GM20000 (cell line): ENCODE data around the gene BOLA3.
A peak's percentile ranks its signal among the peaks of the same experiment; 100 is the strongest.

Source experiments
- DNase-seq: peaks from one replicate; pipeline ENCODE4 v3.0.0; 2012; ENCODE audit warnings: low spot score
- TF ChIP-seq, protein P1 (sequence below): IDR thresholded peaks from 2 replicates; pipeline ENCODE4 v1.5.1; 2012; ENCODE audit warnings: mild to moderate bottlenecking, control low read depth; ENCODE audit errors: extremely low read depth, missing control alignments

The BOLA3 gene

DNA sequence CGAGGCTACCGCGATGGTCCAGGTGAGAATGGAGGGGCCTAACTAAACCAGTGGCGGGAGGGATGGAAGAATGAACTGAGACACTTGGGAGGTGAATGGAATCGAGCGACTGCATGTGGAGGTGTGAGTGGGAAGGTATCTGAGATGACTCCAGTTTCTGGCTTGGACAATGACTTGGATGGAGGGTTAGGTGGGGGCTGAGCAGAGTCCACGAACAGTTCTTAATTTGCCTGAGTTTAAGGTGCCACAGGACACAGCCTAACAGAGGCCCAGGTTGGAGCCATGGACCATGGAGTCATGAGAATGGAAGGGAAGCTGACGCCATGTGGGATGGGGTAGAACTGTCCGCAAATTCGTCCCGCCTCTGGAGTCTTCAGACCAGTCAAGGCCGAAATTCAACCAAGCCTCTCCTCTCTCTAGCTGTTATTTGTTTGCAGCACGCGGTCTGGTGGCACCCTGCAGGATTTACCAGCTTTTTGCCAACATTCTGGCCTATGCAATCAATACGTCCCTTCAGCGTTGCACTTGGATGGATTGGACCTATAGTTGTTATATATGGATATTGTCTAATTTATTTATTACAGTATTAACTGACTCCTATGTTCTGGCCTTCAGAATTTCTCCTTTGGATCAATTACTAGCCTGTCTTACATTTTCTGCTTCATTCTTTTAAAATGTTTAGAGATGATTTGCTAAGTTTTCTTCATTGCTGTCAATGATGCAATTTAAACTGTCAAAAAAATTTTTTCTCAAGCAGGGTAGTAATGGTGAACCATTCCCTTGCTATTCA is 940 bp upstream of the BOLA3 start:
- no peak for DNase-seq
- TF ChIP-seq, protein P1, sequence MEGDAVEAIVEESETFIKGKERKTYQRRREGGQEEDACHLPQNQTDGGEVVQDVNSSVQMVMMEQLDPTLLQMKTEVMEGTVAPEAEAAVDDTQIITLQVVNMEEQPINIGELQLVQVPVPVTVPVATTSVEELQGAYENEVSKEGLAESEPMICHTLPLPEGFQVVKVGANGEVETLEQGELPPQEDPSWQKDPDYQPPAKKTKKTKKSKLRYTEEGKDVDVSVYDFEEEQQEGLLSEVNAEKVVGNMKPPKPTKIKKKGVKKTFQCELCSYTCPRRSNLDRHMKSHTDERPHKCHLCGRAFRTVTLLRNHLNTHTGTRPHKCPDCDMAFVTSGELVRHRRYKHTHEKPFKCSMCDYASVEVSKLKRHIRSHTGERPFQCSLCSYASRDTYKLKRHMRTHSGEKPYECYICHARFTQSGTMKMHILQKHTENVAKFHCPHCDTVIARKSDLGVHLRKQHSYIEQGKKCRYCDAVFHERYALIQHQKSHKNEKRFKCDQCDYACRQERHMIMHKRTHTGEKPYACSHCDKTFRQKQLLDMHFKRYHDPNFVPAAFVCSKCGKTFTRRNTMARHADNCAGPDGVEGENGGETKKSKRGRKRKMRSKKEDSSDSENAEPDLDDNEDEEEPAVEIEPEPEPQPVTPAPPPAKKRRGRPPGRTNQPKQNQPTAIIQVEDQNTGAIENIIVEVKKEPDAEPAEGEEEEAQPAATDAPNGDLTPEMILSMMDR = no peak

DNA sequence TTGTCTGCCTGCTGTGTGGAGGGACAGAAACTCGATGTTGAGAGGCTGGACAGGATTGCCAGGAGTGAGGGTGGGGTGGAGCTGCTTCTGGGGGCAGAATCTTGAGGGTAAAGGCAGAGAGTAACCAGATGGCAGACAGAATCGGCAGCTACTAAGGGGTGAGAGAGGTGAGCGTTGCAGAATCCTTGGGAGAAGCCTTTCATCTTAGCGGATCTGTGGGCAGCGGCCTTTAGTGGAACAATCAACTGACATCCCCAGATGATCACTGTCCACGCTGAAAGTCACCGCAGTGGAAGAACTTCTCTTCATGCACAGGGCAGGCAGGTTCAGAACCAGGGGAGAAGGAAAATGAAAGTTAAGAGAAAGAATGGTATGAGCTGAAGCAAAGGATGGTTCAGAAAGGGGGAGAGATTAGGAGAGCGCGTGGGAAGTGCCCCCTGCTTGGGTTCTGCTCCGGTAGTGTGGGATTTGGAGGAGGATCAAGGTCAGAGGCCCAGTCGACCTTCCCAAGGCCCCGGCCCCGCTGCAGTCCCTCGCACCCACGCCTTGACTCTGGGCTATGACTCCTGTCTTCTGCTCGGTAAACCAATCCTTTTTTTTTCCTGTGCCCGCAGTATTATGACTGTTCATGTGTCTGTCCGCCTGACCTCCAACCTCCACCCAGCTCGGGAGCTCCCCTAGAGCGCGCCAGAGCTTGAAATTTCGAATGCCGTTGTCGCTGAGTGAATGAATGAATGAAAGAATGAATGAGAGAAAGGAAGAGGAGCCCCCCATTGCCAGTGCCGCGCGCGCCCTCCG is 584 bp downstream of the BOLA3 start:
- TF ChIP-seq, protein P1 = no peak
- peak; percentile 30 for DNase-seq

DNA sequence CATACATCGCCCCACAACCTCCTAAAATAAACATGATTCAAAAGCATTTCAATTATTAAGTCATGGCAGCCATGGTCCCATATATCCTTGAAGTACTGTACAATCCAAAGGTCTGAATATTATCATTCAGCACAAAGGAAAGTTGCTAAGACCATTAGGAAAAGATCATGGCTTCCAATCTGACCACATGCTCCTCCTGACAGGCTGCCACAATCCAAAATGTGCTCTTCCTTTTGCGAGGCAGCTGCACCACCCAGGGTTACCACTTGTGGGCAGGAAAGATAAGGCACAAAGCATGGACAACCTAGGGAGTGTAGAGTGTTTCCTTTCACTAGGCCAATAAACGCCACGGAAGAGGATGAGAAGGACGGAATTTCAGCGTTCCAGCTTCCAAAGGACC is 5.4 kb downstream of the BOLA3 start:
- TF ChIP-seq, protein P1 = no peak
- DNase-seq = no peak

DNA sequence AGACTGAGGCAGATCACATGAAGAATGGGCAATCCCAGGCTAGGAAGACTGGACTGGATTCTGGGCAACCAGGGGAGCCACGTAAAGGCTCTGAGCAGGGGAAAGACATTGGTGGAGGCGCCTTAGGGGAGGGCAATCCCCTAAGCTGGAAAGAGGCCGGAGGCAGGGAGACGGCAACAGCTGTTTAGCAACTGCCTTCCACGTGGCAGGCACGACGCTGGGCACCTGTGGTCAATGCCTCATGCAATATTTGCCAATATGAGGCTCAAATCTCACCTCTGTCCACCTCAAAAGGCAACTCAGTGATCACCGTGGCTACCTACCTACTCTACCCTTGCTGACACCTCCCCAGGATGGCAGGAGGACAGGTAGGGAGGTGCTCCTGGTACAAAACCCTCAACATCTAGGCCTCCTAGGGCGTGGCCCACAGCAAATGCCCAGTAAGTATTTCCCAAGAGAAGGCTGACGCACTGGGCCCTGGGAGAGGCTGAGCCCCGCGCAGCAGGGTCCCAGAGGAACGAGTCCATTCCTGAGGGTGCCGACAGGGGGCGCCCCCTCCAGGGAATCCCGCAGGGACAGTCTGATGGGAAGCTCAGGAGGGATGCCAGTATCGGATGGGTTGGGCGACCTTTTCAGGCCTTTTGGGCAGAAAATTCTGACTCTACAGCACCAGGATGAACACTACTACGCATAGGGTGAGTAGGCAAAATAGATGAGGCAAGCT is 8.9 kb downstream of the BOLA3 start:
- no peak for DNase-seq
- TF ChIP-seq, protein P1 = no peak

DNA sequence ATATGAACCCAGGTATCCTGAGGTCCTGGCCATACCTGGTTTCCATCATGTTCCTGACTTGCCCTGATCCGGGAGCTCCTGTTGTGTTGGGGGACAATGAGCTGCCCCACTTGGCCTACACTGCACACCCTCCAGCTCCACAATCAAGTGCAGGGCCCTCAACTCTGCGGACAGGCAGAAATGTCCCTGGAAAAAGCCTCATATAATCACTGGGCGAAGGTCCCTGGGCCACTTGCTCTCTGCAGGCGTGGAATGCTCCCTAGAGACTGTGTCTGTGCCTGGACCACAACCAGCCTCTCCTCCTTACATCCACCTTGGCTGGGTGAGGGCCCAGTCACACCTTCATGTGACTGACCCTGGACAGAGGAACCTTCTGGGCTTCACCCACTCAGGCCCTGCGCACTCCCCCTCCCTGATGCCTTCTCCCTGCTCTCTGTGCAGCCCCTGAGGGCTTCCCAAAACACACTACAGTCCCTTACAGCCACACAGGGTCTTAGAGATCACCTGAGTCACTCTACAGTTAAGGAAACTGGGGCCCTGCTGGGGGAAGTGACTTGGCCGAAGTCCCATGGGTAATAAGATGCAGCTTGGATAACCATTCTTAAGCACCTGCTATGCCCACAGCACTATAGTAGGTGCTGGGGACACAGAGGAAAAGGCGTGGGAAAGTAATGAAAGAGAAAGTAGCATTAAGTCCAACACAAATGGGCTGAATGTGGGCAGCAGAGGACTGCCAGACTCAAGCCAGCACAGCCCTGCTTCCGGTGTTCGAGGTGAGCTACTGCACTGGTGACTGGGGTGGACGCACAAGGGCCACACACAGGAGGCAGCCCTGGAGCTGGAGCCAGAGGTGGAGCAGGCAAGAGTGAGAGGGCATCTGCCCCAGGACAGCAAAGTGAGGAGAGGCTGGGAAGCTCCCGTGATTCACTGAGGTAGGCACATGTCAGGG is 9.8 kb downstream of the BOLA3 start:
- DNase-seq = peak; percentile 1
- TF ChIP-seq, protein P1 = no peak

DNA sequence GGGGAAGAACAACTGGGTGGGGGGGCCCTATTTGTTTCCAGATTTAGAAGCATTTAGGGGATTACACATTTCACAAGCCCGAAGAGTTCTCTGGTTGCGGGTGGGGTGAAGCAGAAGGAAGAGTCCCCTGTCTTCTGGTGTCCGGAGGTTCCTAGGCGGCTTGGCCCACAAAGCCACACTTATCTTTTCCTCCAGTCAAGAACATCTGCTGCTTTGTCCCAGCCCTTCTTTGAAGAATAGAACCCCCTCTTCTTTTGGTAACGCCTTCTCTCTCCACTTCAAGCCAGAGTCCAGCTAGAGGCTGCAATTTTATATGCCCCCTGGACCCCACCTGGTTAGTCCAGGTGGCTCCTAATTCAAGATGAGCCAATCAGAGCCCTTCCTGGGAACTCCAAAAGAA is 15.8 kb downstream of the BOLA3 start:
- DNase-seq = no peak

More for the DNA sequence above, 15.8 kb downstream of the BOLA3 start:
- TF ChIP-seq, protein P1 = no peak
